Duodenal mucosa (tissue), 2 donors: Measurements from ENCODE around the gene EFNA2.
A peak's percentile ranks its signal among the peaks of the same experiment; 100 is the strongest.

ENCODE experiments used
- H3K27ac ChIP-seq: one replicate; pipeline ENCODE4 v1.7.0; 2013; ENCODE audit warnings: low read depth, low read length
- H3K27me3 ChIP-seq, 2 donors: one replicate each; pipeline ENCODE4 v1.7.0; 2013; ENCODE audit warnings: low read length in 2 of 2, control low read depth in 1 of 2; ENCODE audit not compliant: insufficient read depth in 2 of 2, control insufficient read depth in 1 of 2
- H3K36me3 ChIP-seq, 2 donors: one replicate each; pipeline ENCODE4 v1.7.0; 2013; ENCODE audit warnings: low read length in 2 of 2, control low read depth in 1 of 2; ENCODE audit not compliant: insufficient read depth in 2 of 2, control insufficient read depth in 1 of 2
- H3K4me1 ChIP-seq, 2 donors: one replicate each; pipeline ENCODE4 v1.7.0; 2013; ENCODE audit warnings: low read length in 2 of 2, control low read depth in 1 of 2; ENCODE audit not compliant: insufficient read depth in 2 of 2, control insufficient read depth in 1 of 2
- H3K4me3 ChIP-seq, 2 donors: one replicate each; pipeline ENCODE4 v1.7.0; 2013; ENCODE audit warnings: low read length in 2 of 2, low read depth in 1 of 2
- H3K9ac ChIP-seq, 2 donors: one replicate each; pipeline ENCODE4 v1.7.0; 2013; ENCODE audit warnings: low read length in 2 of 2, low read depth in 1 of 2
- H3K9me3 ChIP-seq, 2 donors: one replicate each; pipeline ENCODE4 v1.7.0; 2013; ENCODE audit warnings: low read length in 2 of 2, control low read depth in 1 of 2; ENCODE audit not compliant: control insufficient read depth in 1 of 2

The EFNA2 gene

DNA sequence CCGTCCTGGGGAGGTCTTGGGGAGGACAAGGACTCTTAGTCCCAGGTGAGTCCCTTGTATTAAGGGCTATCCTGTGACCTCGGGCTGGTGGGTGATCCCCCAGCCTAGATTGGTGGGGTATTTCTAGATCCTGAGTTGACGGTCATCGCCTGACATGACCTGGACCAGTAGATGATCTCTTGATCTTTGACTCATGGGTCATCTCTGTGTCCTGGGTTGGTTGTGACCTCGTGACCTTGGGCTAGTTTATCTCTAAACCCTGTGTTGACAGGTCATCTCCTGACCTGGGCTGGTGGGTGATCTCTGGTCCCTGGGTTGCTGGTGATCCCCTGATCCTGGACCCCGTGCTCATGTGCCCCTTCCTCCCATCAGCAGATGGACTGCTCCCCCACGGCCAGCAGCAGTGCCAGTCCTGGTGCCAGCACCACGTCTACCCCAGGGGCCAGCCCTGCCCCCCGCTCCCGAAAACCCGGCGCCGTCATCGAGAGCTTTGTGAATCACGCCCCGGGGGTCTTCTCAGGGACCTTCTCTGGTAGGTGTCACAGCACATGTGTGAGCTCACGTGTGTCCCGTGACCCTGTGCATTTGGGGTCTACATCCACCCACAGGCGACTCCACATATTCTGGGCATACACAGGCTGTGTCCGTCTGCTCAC, 31.0 kb upstream of the EFNA2 start:
- Histone ChIP-seq H3K4me1 (peaks cover 36 to 42% of the 10 kb centered on the region in 2 donors), H3K9ac (peak overlapping the region in 1 of 2 donors; percentile 3), H3K36me3 (peaks cover 24 to 29% of the 10 kb centered on the region in 2 donors), H3K27me3 (no peaks in the 10 kb centered on the region), H3K4me3 (peak overlapping the region in 1 of 2 donors; percentile 82), H3K27ac (peak overlapping the region; percentile 98), H3K9me3 (no peaks in the 10 kb centered on the region)

DNA sequence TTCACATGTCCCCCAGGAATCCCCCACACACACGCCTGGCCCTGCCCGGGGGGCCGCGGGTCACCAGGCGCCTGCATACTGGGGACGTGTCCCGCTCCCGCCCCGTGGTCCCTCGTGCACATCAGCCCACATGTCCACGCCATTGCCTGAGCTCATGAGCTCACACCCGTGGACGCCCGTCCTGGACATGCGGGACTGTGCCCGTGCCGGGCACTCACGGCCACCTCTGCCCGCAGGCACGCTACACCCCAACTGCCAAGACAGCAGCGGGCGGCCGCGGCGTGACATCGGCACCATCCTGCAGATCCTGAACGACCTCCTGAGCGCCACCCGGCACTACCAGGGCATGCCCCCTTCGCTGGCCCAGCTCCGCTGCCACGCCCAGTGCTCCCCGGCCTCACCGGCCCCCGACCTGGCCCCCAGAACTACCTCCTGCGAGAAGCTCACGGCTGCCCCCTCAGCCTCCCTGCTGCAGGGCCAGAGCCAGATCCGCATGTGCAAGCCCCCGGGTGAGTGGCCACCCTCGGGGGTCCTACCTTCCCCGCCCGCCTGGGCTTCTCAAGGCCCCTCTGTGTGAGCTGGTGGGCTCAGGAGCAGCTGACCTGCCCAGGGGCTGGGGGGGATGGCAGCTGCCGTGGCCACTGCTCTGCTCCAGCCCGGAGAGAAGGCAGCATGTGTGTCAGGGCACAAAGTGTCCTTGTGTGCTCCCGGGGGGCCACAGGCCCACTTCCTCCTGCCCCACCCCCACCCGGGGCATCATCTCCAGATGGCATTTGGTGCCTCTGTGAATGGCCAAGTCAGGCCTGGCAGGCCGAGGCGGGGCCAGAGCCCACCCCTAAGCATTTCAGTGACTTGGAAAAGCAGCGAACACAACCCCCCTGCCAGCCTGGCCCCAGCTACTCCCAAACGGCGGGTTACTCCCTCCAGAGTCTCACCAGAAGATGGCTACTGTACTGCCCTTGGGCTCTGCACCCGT, 30.2 kb upstream of the EFNA2 start:
- peaks cover 44 to 48% of the 10 kb centered on the region in 2 donors for H3K4me1 ChIP-seq
- H3K36me3 ChIP-seq: peaks cover 24 to 29% of the 10 kb centered on the region in 2 donors
- peak overlapping the region; percentile 98 for H3K27ac ChIP-seq
- no peaks in the 10 kb centered on the region for H3K27me3 ChIP-seq
- H3K9ac ChIP-seq: no peak overlapping the region
- no peaks in the 10 kb centered on the region for H3K9me3 ChIP-seq
- no peak overlapping the region for H3K4me3 ChIP-seq

DNA sequence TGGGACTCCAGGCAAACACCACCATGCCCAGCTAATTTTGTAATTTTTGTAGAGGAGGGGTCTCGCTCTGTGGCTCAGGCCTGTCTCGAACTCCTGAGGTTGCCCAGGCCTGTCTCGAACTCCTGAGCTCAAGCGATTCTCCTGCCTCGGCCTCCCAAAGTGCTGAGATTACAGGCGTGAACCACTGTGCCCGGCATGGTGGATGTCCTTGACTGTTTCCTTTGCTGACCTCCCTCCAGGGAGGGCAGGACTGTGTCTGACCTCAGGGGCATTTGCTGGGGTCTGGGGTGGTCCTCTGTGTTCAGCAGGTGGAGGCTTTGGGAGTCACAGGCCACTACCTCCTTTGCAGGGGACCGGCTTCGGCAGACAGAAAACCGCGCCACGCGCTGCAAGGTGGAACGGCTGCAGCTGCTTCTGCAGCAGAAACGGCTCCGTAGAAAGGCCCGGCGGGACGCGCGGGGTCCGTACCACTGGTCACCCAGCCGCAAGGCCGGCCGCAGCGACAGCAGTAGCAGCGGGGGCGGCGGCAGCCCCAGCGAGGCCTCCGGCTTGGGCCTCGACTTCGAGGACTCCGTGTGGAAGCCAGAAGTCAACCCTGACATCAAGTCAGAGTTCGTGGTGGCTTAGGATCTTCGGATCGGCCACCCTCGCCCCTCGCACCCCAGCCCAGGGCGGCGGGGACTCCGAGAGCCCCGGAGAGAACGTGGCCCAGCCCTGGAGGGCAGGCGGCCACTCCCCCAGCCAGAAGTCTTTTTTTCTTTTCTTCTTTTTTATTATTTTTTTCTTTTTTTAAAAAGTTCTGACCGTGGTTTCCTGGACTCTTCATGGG, 28.8 kb upstream of the EFNA2 start:
- no peaks in the 10 kb centered on the region for H3K27me3 ChIP-seq
- H3K9me3 ChIP-seq: no peaks in the 10 kb centered on the region
- H3K4me3 ChIP-seq: no peak overlapping the region
- no peak overlapping the region for H3K27ac ChIP-seq
- peaks cover 48 to 55% of the 10 kb centered on the region in 2 donors for H3K4me1 ChIP-seq
- no peak overlapping the region for H3K9ac ChIP-seq
- H3K36me3 ChIP-seq: peaks cover 20 to 29% of the 10 kb centered on the region in 2 donors

DNA sequence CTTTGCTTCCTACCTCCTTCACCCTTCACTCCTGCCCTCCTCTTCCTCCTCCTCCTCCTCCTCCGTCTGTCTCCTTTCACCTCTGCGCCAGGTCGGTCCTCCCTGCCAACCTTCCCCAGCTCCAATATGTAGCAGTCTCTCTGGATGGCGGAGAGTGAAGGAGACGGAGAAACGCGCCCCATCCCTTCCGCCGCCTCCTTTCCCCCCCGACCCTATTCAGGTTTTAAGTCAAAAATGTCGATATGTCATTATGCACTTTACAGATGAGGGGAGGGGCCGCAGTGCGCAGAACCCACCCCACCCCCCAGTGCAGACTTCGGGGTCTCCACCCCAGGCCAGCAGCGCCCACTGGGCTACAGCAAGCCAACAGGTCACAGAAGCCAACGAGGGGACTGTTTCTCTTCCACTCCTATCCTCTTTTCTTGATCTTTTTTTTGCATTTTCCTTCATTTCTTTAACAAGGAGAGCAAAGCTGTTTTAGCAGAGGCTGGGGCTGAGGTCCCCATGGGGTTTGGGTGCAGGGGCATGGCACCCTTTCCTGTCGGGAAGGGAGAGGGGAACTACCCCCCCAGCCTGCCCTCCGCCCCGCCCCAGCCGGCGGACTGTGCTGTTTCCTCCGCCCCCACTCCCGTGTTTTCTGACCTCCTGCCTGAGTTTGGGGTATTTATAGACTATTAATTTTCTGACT, 28.1 kb upstream of the EFNA2 start:
- H3K4me1 ChIP-seq: peaks cover 56 to 62% of the 10 kb centered on the region in 2 donors
- peaks cover 20 to 29% of the 10 kb centered on the region in 2 donors for H3K36me3 ChIP-seq
- no peak overlapping the region for H3K4me3 ChIP-seq
- no peaks in the 10 kb centered on the region for H3K9me3 ChIP-seq
- H3K27me3 ChIP-seq: no peaks in the 10 kb centered on the region
- H3K9ac ChIP-seq: no peak overlapping the region
- peak overlapping the region; percentile 6 for H3K27ac ChIP-seq

DNA sequence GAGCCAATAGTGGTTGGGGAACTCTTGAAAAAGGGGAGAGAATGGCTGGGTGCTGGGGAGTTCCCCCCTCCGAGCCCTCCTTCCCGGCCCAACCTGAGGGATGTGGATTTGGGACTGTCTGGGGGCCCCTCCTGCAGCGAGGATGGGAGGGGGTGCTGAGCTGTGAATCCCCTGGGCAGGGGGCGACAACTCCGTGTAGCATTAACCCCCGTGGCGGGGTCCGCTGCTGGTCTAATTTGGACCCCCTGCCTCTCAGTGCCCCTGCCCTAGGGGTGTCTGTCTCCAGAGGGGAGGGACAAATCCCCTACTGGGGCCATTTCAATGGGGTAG, 27.5 kb upstream of the EFNA2 start:
- Histone ChIP-seq H3K4me3 (no peak overlapping the region), H3K27ac (no peak overlapping the region), H3K9me3 (no peaks in the 10 kb centered on the region), H3K36me3 (peaks cover 20 to 29% of the 10 kb centered on the region in 2 donors), H3K27me3 (no peaks in the 10 kb centered on the region), H3K4me1 (peaks cover 61 to 67% of the 10 kb centered on the region in 2 donors), H3K9ac (peak overlapping the region in 1 of 2 donors; percentile 38)

DNA sequence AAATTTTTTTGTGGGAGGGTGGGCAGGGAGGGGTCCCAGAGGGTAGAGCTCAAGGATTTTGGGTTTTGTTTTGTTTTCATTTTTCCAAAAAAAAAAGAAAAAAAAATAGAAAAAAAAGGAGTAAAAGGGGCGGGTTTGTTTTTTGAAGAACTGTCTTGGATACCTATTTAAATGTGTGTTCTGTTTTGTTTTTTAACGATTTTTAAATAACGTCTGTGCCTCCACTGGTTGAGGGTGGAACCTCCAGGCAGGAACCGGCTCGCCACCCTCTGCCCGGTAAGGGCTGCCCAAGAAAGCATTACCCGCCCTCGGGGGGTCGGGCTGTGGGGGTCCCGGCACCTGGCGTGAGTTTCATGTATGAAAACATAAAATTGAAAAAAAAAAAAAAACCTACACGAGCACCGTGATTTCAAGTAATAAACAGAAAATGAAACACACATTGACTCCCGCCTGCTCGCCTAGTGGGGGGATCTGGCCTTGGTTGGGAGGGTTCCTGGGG, 26.9 kb upstream of the EFNA2 start:
- H3K4me3 ChIP-seq: peak overlapping the region; percentile 54 to 63
- H3K27ac ChIP-seq: peak overlapping the region; percentile 99
- H3K36me3 ChIP-seq: peaks cover 20 to 29% of the 10 kb centered on the region in 2 donors
- H3K9me3 ChIP-seq: no peaks in the 10 kb centered on the region
- peak overlapping the region; percentile 76 to 82 for H3K9ac ChIP-seq
- H3K27me3 ChIP-seq: no peaks in the 10 kb centered on the region
- peaks cover 59 to 64% of the 10 kb centered on the region in 2 donors for H3K4me1 ChIP-seq

DNA sequence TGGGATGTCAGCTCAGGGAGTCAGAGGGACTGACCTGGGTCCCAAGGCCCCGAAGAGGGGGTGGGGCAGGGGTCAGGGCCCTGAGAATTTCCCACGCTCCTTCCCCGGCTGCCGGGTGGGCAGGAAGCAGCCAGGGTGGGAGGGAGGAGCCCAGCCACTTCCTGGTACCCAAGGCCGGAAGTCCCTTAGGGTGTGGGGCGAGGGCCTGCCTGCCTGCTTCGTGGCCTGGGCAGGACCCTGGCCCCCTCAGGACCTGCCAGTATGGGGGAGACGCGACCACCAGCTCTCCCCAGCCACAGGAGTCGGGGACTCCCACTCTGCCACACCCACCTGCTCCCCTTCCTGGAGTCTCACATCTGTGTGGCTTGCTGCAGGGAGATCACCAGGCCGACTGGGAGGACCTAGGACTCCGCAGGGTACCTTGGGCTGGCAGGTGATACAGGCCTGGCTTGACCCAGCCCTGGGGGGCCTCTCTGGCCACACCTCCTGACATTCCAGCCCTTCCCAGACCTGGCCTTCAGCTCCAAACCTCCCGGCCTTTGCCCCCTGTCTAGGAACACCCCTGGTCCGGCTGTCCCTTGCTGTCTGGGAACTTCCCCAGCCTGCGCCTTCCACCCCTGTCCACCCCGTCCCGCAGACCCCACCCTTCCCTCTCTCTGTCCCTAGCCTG, 26.3 kb upstream of the EFNA2 start:
- Histone ChIP-seq H3K27ac (peak overlapping the region; percentile 99), H3K36me3 (peaks cover 19 to 25% of the 10 kb centered on the region in 2 donors), H3K27me3 (no peaks in the 10 kb centered on the region), H3K4me3 (peak overlapping the region; percentile 54 to 63), H3K9ac (peak overlapping the region; percentile 76 to 82), H3K9me3 (no peaks in the 10 kb centered on the region), H3K4me1 (peaks cover 53 to 60% of the 10 kb centered on the region in 2 donors)

DNA sequence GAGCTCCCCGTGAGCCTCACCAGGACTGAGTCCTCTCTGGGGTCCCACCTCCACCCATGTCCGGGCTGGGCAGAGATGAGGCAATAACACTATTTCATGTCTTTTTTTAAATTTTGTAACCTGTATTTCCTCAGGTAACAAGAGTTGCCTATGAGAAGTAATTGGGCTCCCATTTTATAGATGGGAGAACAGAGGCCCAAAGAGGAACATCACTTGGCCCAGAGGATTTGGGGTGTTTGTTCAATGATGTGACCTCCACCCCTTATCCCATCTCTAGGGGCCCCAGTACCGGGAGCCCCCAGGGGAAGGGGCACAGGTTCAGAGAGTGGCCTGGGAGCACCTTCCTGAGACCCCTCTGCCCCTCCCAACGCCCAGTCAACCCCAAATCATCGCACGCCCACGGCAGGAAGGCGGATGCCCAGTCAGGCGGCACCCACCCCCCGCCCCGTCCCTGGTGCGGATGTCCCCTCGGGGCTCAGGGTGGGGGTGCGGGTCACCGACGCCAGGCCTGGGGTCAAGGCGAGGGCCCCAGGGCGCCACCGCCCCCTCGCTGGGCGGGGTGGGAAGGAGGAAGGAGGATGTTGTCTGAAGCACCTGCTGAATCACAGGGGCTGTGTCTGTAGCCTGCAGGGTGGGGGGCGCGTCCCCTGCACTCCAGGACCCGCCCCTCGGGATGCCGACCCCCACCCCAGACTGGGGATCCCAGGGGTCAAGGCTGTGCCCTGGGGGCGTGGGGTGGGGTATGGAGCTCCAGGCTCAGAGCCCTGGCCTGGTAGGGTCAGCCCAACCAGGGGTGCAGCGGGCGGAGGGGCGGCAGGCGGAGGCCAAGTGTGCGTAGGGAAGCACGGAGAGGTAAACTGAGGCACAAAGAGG, 25.6 kb upstream of the EFNA2 start:
- Histone ChIP-seq H3K9ac (peak overlapping the region; percentile 76 to 82), H3K4me1 (peaks cover 47 to 61% of the 10 kb centered on the region in 2 donors), H3K36me3 (peaks cover 11 to 17% of the 10 kb centered on the region in 2 donors), H3K4me3 (peak overlapping the region; percentile 54 to 55), H3K27ac (peak overlapping the region; percentile 99), H3K27me3 (no peaks in the 10 kb centered on the region), H3K9me3 (no peaks in the 10 kb centered on the region)
